ENCODE results near the gene PLPP1.

Gene PLPP1

DNA sequence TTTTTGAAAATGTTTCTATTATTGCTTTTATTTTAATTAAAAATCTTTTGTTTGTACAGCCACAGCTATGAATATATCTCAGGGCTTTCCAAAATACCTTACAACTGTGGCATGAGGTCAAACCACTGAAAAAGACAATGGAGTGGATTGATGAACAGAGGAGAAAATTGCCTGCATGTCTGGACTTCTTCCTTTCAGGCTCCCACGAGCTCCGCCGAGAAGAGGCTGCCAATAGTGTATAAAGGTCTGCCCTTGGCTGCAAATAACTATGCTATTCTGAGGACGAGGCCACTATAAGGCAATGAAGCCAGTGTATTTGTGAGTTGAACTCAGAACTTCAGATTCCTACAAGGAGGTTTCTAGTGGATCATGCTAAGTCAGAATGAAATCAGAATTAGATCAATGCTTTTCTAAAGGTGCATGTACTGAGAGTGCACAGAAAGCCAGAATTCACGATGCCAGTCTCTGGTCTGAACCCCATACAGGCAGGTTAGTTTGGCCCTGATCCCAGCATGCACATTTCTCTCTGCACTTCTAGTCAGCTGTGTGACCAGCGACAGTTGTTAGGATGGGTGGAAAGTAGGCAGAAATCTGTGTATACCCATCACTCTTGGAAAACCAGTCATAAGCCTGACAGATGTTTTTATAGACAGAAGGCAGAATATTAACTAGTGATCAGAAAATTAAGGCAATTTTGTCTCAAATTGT, 42.7 kb upstream of the PLPP1 start:
- TF ChIP-seq, protein P1, sequence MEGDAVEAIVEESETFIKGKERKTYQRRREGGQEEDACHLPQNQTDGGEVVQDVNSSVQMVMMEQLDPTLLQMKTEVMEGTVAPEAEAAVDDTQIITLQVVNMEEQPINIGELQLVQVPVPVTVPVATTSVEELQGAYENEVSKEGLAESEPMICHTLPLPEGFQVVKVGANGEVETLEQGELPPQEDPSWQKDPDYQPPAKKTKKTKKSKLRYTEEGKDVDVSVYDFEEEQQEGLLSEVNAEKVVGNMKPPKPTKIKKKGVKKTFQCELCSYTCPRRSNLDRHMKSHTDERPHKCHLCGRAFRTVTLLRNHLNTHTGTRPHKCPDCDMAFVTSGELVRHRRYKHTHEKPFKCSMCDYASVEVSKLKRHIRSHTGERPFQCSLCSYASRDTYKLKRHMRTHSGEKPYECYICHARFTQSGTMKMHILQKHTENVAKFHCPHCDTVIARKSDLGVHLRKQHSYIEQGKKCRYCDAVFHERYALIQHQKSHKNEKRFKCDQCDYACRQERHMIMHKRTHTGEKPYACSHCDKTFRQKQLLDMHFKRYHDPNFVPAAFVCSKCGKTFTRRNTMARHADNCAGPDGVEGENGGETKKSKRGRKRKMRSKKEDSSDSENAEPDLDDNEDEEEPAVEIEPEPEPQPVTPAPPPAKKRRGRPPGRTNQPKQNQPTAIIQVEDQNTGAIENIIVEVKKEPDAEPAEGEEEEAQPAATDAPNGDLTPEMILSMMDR (IDR thresholded peaks at IDR 0.05; ENCODE audit: low read depth, low read length) = no peak
- no peak for TF ChIP-seq MYC (IDR thresholded peaks at IDR 0.05; ENCODE audit: low read depth, low read length)
- TF ChIP-seq POLR2A (IDR thresholded peaks at IDR 0.05; ENCODE audit: extremely low read depth, insufficient read length) = no peak
- TF ChIP-seq, protein P2, sequence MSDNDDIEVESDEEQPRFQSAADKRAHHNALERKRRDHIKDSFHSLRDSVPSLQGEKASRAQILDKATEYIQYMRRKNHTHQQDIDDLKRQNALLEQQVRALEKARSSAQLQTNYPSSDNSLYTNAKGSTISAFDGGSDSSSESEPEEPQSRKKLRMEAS (IDR thresholded peaks at IDR 0.05; ENCODE audit: low read depth, low read length) = no peak
- no peak overlapping the region for H3K4me3 ChIP-seq (ENCODE audit: low read depth, low read length)
- no peak for DNase-seq (ENCODE audit: low read depth)

DNA sequence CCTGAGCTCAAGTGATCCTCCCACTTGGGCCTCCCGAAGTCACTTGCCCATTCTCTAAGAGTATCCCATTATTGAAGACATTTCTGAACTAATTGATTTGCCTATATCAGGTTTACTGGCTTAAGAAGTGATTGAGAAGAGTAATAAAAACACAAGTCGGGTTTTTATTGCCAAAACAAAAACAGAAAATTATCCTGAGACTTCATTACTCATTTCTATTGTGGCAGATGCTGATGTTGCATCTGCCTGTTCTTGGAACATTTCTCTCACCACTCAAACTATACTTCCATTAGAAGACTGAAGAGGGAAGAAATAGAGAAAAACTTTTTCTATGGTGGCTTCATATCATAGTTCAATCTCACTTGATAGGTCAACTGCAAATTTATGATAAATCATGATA, 41.9 kb upstream of the PLPP1 start:
- TF ChIP-seq, protein P1 (IDR thresholded peaks at IDR 0.05; ENCODE audit: low read depth, low read length) = no peak
- TF ChIP-seq MYC (IDR thresholded peaks at IDR 0.05; ENCODE audit: low read depth, low read length) = no peak
- TF ChIP-seq, protein P2 (IDR thresholded peaks at IDR 0.05; ENCODE audit: low read depth, low read length) = no peak
- TF ChIP-seq POLR2A (IDR thresholded peaks at IDR 0.05; ENCODE audit: extremely low read depth, insufficient read length) = no peak
- DNase-seq (ENCODE audit: low read depth) = no peak
- no peak overlapping the region for H3K4me3 ChIP-seq (ENCODE audit: low read depth, low read length)

DNA sequence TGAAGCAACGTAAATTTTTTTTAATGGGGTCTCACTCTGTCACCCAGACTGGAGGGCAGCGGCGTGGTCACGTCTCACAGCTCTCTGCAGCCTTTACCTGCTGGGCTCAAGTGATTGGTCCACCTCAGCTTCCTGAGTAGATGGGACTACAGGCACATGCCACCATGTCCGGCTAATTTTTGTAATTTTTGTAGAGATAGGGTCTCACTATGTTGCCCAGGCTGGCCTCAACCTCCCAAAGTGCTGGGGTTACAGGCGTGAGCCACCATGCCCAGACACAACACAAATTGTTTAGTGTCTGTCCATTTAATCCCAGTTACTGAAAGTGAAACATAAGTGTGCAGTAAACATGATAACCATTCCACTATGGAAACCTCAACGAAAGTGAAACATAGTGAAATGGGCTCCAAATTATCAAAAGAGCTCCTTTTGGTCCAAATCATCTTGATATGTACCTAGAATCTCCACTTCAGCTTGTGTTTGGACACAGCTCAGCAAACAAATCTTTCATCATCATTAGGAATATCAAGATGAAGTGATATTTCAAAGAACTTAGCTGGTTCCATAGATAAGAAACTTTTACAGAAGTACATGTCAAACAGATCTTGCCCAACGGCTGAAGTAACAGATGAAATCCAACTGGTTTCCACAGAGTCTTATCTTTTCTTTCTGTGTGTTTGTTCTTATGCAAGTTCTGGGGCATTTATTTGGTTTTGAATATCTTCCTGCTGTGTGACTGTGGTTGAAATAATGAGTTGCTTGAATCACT, 41.2 kb upstream of the PLPP1 start:
- TF ChIP-seq MYC (IDR thresholded peaks at IDR 0.05; ENCODE audit: low read depth, low read length) (0 out of 2 replicates have a peak, but pooled peaks have one; percentile 8), POLR2A (IDR thresholded peaks at IDR 0.05; ENCODE audit: extremely low read depth, insufficient read length) (no peak)
- DNase-seq (ENCODE audit: low read depth) = peak; percentile 69
- H3K4me3 ChIP-seq (ENCODE audit: low read depth, low read length) = no peak overlapping the region

DNA sequence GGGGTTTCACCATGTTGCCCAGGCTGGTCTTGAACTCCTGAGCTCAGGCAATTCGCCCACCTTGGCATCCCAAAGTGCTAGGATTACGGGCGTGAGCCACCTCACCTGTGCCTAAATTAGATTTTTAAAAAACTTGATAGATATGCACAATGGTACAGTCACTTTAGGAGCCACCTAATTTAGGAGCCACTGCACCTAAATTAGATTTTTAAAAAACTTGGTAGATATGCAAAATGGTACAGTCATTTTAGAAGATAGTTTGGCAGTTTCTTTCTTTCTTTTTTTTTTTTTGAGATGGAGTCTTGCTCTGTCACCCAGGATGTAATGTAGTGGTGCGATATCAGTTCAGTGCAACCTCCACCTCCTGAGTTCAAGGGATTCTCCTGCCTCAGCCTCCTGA, 37.8 kb upstream of the PLPP1 start:
- TF ChIP-seq MYC (IDR thresholded peaks at IDR 0.05; ENCODE audit: low read depth, low read length) (no peak), POLR2A (IDR thresholded peaks at IDR 0.05; ENCODE audit: extremely low read depth, insufficient read length) (no peak)
- TF ChIP-seq, protein P1 (IDR thresholded peaks at IDR 0.05; ENCODE audit: low read depth, low read length) = no peak
- TF ChIP-seq, protein P2 (IDR thresholded peaks at IDR 0.05; ENCODE audit: low read depth, low read length) = no peak
- no peak for DNase-seq (ENCODE audit: low read depth)
- no peak overlapping the region for H3K4me3 ChIP-seq (ENCODE audit: low read depth, low read length)

DNA sequence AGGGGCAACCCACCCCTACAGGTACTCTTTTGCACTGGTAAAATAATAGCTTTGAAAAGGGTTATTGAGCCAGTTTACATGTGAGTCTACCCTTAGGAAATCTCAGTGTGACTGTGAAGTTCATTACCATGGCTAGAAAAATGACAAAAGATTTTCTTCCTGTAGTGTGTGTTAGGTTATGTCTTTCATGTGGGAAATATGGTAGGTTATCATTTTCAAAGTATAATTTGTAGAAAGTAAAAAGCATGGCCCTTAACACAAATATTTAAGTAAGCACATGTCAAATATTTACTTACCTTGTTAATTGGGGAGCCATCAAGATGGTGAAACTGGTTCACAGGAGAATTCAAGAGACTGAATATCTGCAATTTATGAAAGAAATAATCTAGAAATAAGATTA, 37.3 kb upstream of the PLPP1 start:
- no peak for DNase-seq (ENCODE audit: low read depth)
- TF ChIP-seq, protein P1 (IDR thresholded peaks at IDR 0.05; ENCODE audit: low read depth, low read length) = no peak
- TF ChIP-seq MYC (IDR thresholded peaks at IDR 0.05; ENCODE audit: low read depth, low read length) = no peak
- TF ChIP-seq, protein P2 (IDR thresholded peaks at IDR 0.05; ENCODE audit: low read depth, low read length) = no peak
- TF ChIP-seq POLR2A (IDR thresholded peaks at IDR 0.05; ENCODE audit: extremely low read depth, insufficient read length) = no peak

DNA sequence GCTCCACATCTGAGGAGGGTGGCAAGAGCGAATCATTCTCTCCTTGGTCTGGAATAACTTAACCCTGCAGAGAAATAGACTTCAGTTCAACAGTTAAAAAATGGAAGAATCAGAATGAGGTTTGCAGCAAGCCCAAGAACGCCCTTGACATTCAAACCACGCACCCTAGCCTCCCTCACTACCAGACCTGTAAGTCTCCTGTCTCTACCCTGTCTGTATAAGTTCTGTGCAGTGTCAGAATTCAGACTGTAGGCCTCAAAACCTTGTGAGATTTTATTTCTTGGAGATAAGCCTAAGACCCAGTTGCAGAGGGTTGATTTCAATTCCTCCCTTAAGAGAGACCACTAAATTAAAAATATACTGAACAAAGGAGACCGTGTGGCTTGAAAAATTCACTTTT, 35.8 kb upstream of the PLPP1 start:
- TF ChIP-seq MYC (IDR thresholded peaks at IDR 0.05; ENCODE audit: low read depth, low read length) (no peak), POLR2A (IDR thresholded peaks at IDR 0.05; ENCODE audit: extremely low read depth, insufficient read length) (no peak)
- TF ChIP-seq, protein P2 (IDR thresholded peaks at IDR 0.05; ENCODE audit: low read depth, low read length) = no peak
- TF ChIP-seq, protein P1 (IDR thresholded peaks at IDR 0.05; ENCODE audit: low read depth, low read length) = no peak
- DNase-seq (ENCODE audit: low read depth) = no peak
- H3K4me3 ChIP-seq (ENCODE audit: low read depth, low read length) = no peak overlapping the region

More for the DNA sequence above, 37.3 kb upstream of the PLPP1 start:
- H3K4me3 ChIP-seq (ENCODE audit: low read depth, low read length) = no peak overlapping the region

Measured in NB4 (cell line).